CD14-positive monocyte (primary cell): ENCODE measurements around the gene MYO16. TPM values are rescaled to one million over a fixed set of nuclear protein-coding genes. Genes with fewer than 3 reads are reported as not detected.

ENCODE experiments used
- DNase-seq, 3 donors: peaks; one replicate each; pipeline ENCODE4 v3.0.0-alpha.2; 2011 to 2022
- H2AFZ ChIP-seq: 2 replicates; pipeline ENCODE4 v1.6.0; 2012; ENCODE audit warnings: mild to moderate bottlenecking, low read depth, low read length, inconsistent platforms; ENCODE audit not compliant: insufficient read depth, poor library complexity, severe bottlenecking
- H3K27ac ChIP-seq, 2 donors: 1 replicate in 1 of 2; 2 replicates in 1 of 2; pipeline ENCODE4 v1.5.1; 2012 to 2013; ENCODE audit warnings: low read length in 2 of 2, control low read depth in 1 of 2, inconsistent platforms in 1 of 2, low read depth in 1 of 2, mild to moderate bottlenecking in 1 of 2
- H3K27me3 ChIP-seq, 2 donors: one replicate each; pipeline versions ENCODE4 v1.6.0 to v1.6.1; 2011 to 2013; ENCODE audit warnings: low read length in 2 of 2; ENCODE audit not compliant: control insufficient read depth in 2 of 2, insufficient read depth in 2 of 2
- H3K36me3 ChIP-seq, 2 donors: replicated peaks in 1 of 2; 1 replicate in 1 of 2; 2 replicates in 1 of 2; pipeline versions ENCODE4 v1.5.1 to v1.6.1; 2012 to 2013; ENCODE audit warnings: low read length in 2 of 2, control low read depth in 1 of 2, inconsistent platforms in 1 of 2, mild to moderate bottlenecking in 1 of 2; ENCODE audit not compliant: insufficient read depth in 2 of 2, control insufficient read depth in 1 of 2
- H3K4me1 ChIP-seq, 2 donors: 1 replicate in 1 of 2; 2 replicates in 1 of 2; pipeline versions ENCODE4 v1.5.1 to v1.6.1; 2012 to 2013; ENCODE audit warnings: low read length in 2 of 2, control low read depth in 1 of 2, inconsistent platforms in 1 of 2, mild to moderate bottlenecking in 1 of 2, moderate library complexity in 1 of 2; ENCODE audit not compliant: insufficient read depth in 2 of 2, control insufficient read depth in 1 of 2
- H3K4me2 ChIP-seq: replicated peaks from 2 replicates; pipeline ENCODE3; 2012; ENCODE audit warnings: low read length, moderate library complexity, mild to moderate bottlenecking; ENCODE audit not compliant: poor library complexity, severe bottlenecking; ENCODE audit errors: extremely low read depth
- H3K4me3 ChIP-seq, 3 experiments: fragments of 200-600 bp in 1 of 3; sonication (generic) in 1 of 3; replicated peaks in 1 of 3; 1 replicate in 2 of 3; 2 replicates in 1 of 3; pipeline ENCODE4 v1.5.1; 2011 to 2013; ENCODE audit warnings: low read length in 3 of 3, mild to moderate bottlenecking in 3 of 3, control low read depth in 2 of 3, low read depth in 2 of 3, inconsistent platforms in 1 of 3, moderate library complexity in 1 of 3
- H3K79me2 ChIP-seq: 2 replicates; pipeline ENCODE4 v1.6.0; 2012; ENCODE audit warnings: mild to moderate bottlenecking, control low read depth, inconsistent platforms, low read length, moderate library complexity; ENCODE audit not compliant: insufficient read depth
- H3K9ac ChIP-seq: 2 replicates; pipeline ENCODE4 v1.6.0; 2017; ENCODE audit warnings: low read length, mild to moderate bottlenecking; ENCODE audit not compliant: insufficient read depth, poor library complexity, severe bottlenecking
- H3K9me3 ChIP-seq, 2 donors: replicated peaks in 1 of 2; 1 replicate in 1 of 2; 2 replicates in 1 of 2; pipeline versions ENCODE4 v1.5.1 to v1.6.1; 2012 to 2013; ENCODE audit warnings: low read length in 2 of 2, control low read depth in 1 of 2; ENCODE audit not compliant: control insufficient read depth in 1 of 2, insufficient read depth in 1 of 2
- H4K20me1 ChIP-seq: 2 replicates; pipeline ENCODE4 v1.6.0; 2012; ENCODE audit warnings: mild to moderate bottlenecking, low read length, control low read depth, moderate library complexity; ENCODE audit not compliant: insufficient read depth
- H3K27ac Mint-ChIP-seq, 7 donors: one replicate each; pipeline ENCODE4 v1.8.0; 2020; ENCODE audit warnings: mild to moderate bottlenecking in 7 of 7, mixed read lengths in 7 of 7, moderate library complexity in 6 of 7, inconsistent platforms in 2 of 7
- H3K27me3 Mint-ChIP-seq, 3 donors: one replicate each; pipeline ENCODE4 v1.8.0; 2021 to 2022; ENCODE audit warnings: low read depth in 3 of 3, mild to moderate bottlenecking in 3 of 3, mixed read lengths in 3 of 3, moderate library complexity in 3 of 3, inconsistent platforms in 1 of 3
- H3K36me3 Mint-ChIP-seq, 2 donors: one replicate each; pipeline ENCODE4 v1.8.0; 2020; ENCODE audit warnings: mixed read lengths in 2 of 2, inconsistent platforms in 1 of 2, mild to moderate bottlenecking in 1 of 2
- H3K4me1 Mint-ChIP-seq: one replicate; pipeline ENCODE4 v1.8.0; 2020; ENCODE audit warnings: mild to moderate bottlenecking, mixed read lengths
- H3K4me3 Mint-ChIP-seq, 2 donors: one replicate each; pipeline ENCODE4 v1.8.0; 2020; ENCODE audit warnings: mild to moderate bottlenecking in 2 of 2, mixed read lengths in 2 of 2, moderate library complexity in 1 of 2
- H3K9me3 Mint-ChIP-seq, 7 donors: one replicate each; pipeline ENCODE4 v1.8.0; 2020 to 2022; ENCODE audit warnings: mixed read lengths in 7 of 7, mild to moderate bottlenecking in 6 of 7, moderate library complexity in 6 of 7, inconsistent platforms in 2 of 7
- WGBS: methylation state at CpG from one replicate; pipeline ENCODE4 v1.1.5; 2013; ENCODE audit warnings: missing lambda C conversion rate; ENCODE audit not compliant: insufficient coverage; 5-methylcytosine and 5-hydroxymethylcytosine counted together
- intact Hi-C, 2 donors: fragments of 100-400 bp; cut with micrococcal nuclease; formaldehyde crosslinking; loops; one replicate each; pipeline versions ENCODE4 v1.15.0 to v1.15.1; 2023
- polyA plus RNA-seq, 3 donors: library from polyadenylated mRNA; depleted of rRNA in 1 of 3; unstranded in 2 of 3; stranded (reverse) in 1 of 3; fragments of 300-500 nt in 2 of 3; fragments of >200 nt in 1 of 3; fragmentation: Illumina TruSeq in 2 of 3; gene quantifications; 1 replicate in 2 of 3; 2 replicates in 1 of 3; pipeline ENCODE4 v1.2.3, GENCODE V29; 2012 to 2021
- TF ChIP-seq, protein P1 (sequence below): fragments of 200-600 bp; IDR thresholded peaks from one replicate; pipeline ENCODE4 v1.8.0; 2022; ENCODE audit warnings: antibody characterized with exemption, mild to moderate bottlenecking

Gene MYO16
- polyA plus RNA-seq, 3 donors = not detected

- Histone ChIP-seq H3K4me3 (no peak overlapping the region), H3K4me1 (no peaks in the 10 kb centered on the region), H4K20me1 (no peaks in the 10 kb centered on the region), H3K4me2 (no peak overlapping the region), H3K36me3 (no peaks in the 10 kb centered on the region), H3K27me3 (no peaks in the 10 kb centered on the region), H3K27ac (no peak overlapping the region), H2AFZ (no peak overlapping the region), H3K9me3 (no peaks in the 10 kb centered on the region), H3K9ac (no peak overlapping the region), H3K79me2 (no peaks in the 10 kb centered on the region)
- TF ChIP-seq, protein P1, sequence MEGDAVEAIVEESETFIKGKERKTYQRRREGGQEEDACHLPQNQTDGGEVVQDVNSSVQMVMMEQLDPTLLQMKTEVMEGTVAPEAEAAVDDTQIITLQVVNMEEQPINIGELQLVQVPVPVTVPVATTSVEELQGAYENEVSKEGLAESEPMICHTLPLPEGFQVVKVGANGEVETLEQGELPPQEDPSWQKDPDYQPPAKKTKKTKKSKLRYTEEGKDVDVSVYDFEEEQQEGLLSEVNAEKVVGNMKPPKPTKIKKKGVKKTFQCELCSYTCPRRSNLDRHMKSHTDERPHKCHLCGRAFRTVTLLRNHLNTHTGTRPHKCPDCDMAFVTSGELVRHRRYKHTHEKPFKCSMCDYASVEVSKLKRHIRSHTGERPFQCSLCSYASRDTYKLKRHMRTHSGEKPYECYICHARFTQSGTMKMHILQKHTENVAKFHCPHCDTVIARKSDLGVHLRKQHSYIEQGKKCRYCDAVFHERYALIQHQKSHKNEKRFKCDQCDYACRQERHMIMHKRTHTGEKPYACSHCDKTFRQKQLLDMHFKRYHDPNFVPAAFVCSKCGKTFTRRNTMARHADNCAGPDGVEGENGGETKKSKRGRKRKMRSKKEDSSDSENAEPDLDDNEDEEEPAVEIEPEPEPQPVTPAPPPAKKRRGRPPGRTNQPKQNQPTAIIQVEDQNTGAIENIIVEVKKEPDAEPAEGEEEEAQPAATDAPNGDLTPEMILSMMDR = no peak
- no peaks in the 10 kb centered on the region for H3K36me3 Mint-ChIP-seq
- DNase-seq = no peak
- peaks cover 2 to 11% (median 6%) of the 10 kb centered on the region in 7 donors for H3K9me3 Mint-ChIP-seq
- peaks cover 4 to 13% (median 10%) of the 10 kb centered on the region in 3 donors for H3K27me3 Mint-ChIP-seq
- H3K4me3 Mint-ChIP-seq = no peak overlapping the region
- H3K27ac Mint-ChIP-seq = no peak overlapping the region
- intact Hi-C loops = no loop called here
- WGBS = 94% methylated on average over 3 of the region's 4 CpGs
- H3K4me1 Mint-ChIP-seq = no peaks in the 10 kb centered on the region
Measured at GRCh38 chr13:109249780-109250528, 620.5 kb downstream of the MYO16 start.

GRCh38 chr13:109251956-109252355, 622.5 kb downstream of the MYO16 start:
- H3K27me3 Mint-ChIP-seq = peaks cover 6 to 10% (median 6%) of the 10 kb centered on the region in 3 donors
- Histone ChIP-seq H3K36me3 (no peaks in the 10 kb centered on the region), H3K9ac (no peak overlapping the region), H3K9me3 (no peaks in the 10 kb centered on the region), H3K4me1 (no peaks in the 10 kb centered on the region), H3K27ac (no peak overlapping the region), H4K20me1 (no peaks in the 10 kb centered on the region), H3K4me2 (no peak overlapping the region), H3K4me3 (no peak overlapping the region), H3K27me3 (peaks cover 0 to under 1% of the 10 kb centered on the region in 2 donors), H2AFZ (no peak overlapping the region), H3K79me2 (no peaks in the 10 kb centered on the region)
- peak overlapping the region in 1 of 2 donors; percentile 19 for H3K4me3 Mint-ChIP-seq
- TF ChIP-seq, protein P1 = no peak
- no peaks in the 10 kb centered on the region for H3K36me3 Mint-ChIP-seq
- no peak overlapping the region for H3K27ac Mint-ChIP-seq
- no peaks in the 10 kb centered on the region for H3K4me1 Mint-ChIP-seq
- peaks cover under 1 to 8% (median 6%) of the 10 kb centered on the region in 7 donors for H3K9me3 Mint-ChIP-seq
- WGBS = no CpG with 5 or more reads among the region's 2 CpGs
- no peak for DNase-seq
- intact Hi-C loops = no loop called here
